Thyroid gland (tissue), 4 donors: Measurements from ENCODE around the gene PPM1L.

Experiments used
- POLR2A ChIP-seq, 2 donors: fragments of 450-650 bp; IDR thresholded peaks; one replicate each; pipeline ENCODE4 v1.6.1; 2017; ENCODE audit warnings: antibody characterized with exemption in 2 of 2, mild to moderate bottlenecking in 2 of 2, moderate library complexity in 1 of 2
- TF ChIP-seq, protein P1 (sequence below), 6 experiments: fragments of 200-600 bp in 3 of 6; fragments of 450-650 bp in 3 of 6; sonication (generic) in 3 of 6; IDR thresholded peaks; one replicate each; pipeline ENCODE4 v1.5.1; 2016 to 2019; ENCODE audit warnings: antibody characterized with exemption in 6 of 6, mild to moderate bottlenecking in 2 of 6, inconsistent platforms in 1 of 6, moderate library complexity in 1 of 6

DNA sequence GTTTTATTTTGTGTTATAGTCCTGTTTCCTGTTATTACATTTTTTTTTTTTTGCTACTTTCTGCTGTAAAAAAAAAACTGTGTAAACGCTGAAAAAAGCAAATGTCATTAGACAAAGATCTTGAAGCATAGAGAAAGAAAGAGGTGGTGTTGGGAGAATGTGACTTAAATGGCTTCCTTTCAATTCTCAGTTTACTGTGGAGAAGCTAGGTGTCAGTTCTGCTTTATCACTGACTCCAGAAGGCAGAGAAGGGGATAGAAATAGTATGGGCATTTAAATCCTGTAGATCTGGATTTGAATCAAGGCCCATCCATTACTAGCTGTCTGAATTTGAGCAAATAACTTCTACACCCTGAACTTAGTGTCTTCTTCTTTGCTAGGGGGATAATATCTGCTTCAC lies 23.0 kb downstream of the PPM1L start:
- TF ChIP-seq, protein P1, sequence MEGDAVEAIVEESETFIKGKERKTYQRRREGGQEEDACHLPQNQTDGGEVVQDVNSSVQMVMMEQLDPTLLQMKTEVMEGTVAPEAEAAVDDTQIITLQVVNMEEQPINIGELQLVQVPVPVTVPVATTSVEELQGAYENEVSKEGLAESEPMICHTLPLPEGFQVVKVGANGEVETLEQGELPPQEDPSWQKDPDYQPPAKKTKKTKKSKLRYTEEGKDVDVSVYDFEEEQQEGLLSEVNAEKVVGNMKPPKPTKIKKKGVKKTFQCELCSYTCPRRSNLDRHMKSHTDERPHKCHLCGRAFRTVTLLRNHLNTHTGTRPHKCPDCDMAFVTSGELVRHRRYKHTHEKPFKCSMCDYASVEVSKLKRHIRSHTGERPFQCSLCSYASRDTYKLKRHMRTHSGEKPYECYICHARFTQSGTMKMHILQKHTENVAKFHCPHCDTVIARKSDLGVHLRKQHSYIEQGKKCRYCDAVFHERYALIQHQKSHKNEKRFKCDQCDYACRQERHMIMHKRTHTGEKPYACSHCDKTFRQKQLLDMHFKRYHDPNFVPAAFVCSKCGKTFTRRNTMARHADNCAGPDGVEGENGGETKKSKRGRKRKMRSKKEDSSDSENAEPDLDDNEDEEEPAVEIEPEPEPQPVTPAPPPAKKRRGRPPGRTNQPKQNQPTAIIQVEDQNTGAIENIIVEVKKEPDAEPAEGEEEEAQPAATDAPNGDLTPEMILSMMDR (IDR thresholded peaks at IDR 0.05), result no peak
- no peak for TF ChIP-seq POLR2A (IDR thresholded peaks at IDR 0.05)
